ENCODE measurements around the gene RARA.
A peak's percentile ranks its signal among the peaks of the same experiment; 100 is the strongest.
"Not testable (repeated sequence)": the region's sequence is repeated elsewhere in the genome, so short reads cannot be mapped to it uniquely, and the experiment has no call there.

RARA gene

DNA sequence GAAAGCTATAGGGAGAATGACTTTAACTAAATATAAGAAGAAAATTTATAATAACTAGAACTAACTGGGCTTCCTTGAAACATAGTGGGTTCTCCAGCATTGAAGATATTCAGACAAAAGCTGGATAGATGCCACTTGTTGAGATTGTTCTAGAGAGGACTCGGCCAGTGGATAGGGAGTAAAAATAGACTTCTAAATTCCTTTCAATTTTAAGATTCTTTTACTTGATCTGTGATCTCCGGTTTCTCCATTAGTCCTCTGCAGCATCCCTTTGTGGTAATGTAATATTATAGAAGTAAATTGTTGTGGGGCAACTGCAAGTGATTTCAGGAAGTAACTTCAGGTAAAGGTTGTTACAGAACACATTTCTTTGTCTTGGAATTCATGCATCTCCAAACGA lies 10.3 kb upstream of the RARA start:
- no peak for DNase-seq (ENCODE audit: low read depth in 2 of 2)

DNA sequence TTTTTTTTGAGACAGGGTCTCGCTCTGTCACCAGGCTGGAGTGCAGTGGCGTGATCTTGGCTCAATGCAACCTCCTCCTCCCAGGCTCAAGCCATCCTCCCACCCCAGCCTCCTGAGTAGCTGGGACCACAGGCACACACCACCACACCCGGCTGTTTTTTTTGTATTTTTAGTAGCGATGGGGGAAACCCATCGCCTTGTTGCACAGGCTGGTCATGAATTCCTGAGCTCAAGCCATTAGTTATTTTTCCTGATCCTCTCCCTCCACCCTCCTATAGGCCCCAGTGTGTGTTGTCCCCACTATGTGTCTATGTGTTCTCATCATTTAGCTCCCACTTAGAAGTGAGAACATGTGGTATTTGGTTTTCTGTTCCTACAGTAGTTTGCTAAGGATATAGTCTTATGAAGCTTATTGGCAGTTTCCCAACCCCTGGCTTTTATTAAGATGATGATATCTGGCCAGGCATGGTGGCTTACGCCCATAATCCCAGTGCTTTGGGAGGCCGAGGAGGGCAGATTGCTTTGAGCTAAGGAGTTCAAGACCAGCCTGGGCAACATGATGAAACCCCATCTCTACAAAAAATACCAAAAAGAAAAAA lies 9.7 kb upstream of the RARA start:
- DNase-seq (ENCODE audit: low read depth in 2 of 2) = not testable (repeated sequence)

DNA sequence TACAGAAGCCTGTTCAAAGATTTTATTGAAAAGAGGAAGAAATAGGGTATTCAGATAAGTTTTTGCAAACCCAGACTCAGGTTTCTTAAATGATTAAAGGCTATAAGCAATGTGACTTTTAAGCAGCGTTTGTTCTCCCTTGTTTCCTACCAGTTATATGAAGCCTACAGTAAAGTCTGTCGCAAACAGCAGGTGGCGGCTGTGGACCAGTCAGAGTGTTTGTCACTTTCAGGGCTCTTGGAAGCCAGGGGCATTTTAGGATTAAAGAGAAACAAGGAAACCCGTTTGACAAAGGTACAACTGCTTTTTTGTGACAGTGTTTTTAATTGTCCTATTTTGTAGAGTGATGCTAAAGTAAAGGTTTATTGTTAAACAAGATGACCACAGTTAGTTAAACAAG lies 7.7 kb upstream of the RARA start:
- no peak for DNase-seq (ENCODE audit: low read depth in 2 of 2)

DNA sequence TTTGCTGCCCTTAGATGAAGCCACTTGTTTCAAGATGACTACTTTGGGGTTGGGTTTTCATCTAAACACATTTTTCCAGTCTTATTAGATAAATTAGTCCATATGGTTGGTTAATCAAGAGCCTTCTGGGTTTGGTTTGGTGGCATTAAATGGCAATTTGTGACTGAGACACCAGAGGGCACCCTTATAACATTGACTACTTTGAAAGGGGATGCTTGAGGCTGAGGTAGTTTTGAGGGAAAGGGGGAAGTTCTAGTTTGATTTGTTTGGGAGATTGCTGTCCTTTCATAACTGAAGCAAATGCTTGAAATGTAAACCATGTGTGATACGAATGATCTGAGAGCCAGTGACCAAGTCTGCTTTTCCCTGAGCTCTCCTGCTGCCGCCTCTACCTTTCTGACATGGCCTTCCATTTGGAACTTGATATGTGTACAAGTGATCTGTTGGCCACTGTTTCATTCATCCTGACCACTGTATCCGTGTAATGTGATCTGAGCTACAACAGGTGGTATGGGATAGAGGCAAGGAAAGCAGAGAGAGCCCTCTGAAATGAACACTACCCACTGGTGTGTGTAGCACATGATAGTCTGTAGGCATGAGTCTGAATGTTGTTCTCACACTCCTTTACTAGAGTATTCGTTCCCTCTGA lies 5.8 kb upstream of the RARA start:
- peak in 1 of 2 experiments; percentile 63 for DNase-seq (ENCODE audit: low read depth in 2 of 2)

DNA sequence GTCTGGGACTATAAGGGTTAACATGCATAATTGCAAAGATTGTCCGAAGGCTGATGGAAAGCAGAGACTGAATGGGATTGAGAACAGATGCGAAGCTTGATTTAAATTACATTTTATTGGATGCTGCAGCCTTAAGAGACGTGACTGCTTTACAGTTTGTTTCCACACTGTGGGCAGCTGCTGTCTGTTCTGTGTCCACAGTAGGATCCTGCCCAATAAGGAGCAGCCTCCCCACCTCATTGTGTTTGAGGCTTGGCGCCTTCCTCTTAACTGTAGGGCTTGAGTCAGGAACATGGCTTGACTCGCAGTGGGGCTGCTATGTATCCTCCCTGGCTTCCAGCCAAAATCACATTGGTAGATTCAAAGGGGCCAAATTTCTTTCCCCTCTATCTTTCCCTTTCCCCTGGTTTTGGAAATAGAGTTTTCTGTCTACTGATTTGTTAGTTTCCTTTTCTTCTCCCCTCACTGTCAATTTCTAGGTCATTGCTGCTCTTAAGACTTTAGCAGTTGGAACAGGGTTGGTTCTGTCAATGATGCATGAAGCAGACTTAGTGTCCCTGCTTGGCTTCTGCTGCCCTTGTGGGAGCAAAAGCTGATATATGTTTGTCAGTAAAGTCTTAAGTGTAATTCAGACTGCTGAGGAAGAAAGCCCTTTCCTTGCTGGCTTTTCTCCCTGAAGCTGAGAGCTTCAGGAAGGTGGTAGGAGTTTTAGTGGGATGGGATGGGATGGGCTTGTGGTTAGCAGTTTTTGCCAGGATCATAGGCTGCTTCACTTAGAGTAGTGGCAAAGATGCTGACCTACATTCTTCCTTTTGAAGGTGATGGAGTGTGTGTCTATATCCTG lies 5.0 kb upstream of the RARA start:
- peak in 1 of 2 experiments; percentile 63 for DNase-seq (ENCODE audit: low read depth in 2 of 2)

DNA sequence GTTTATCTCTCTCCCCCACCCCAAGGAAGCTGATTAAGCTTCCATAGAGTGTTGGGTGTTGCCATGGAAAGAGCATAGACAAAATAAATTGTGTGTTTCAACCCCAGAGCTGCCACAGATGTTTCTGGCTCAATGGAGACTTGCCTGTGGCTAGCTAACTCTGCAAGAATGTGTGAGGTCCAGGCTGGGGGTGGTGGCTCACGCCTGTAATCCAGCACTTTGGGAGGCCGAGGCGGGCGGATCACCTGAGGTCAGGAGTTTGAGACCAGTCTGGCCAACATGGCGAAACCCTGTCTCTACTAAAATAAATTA lies 4.5 kb upstream of the RARA start:
- DNase-seq (ENCODE audit: low read depth in 2 of 2) = peak; percentile 88 to 90

DNA sequence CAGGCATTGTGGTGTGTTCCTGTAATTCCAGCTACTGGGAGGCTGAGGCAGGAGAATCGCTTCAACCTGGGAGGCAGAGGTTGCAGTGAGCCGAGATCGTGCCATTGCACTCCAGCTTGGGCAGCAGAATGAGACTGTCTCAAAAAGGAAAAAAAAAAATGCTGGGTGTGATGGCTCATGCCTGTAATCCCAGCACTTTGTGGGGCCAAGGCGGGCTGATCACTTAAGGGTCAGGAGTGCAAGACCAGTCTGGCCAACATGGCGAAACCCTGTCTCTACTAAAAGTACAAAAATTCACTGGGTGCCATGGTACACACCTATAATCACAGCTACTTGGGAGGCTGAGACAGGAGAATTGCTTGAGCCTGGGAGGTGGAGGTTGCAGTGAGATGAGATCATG lies 4.1 kb upstream of the RARA start:
- not testable (repeated sequence) for DNase-seq (ENCODE audit: low read depth in 2 of 2)

DNA sequence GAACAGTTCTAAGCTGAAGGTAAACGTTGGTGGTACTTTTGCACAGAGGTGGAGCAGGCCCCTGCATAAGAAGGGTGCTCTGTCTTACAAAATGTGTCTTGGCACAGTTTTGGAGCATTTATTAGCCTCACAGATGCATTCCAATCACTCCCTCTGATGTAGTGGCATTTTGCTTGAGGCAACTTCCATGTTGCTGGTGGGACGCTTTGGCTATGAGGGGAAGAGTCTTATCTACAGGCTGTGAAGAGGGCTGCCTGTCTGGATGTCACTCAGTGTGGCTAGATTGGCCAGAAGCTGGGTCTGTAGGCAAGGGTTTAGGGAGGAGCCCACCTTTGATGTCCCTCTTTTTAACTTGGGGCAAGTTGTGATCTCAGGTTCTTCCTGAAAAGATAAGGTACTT lies 2.6 kb upstream of the RARA start:
- DNase-seq (ENCODE audit: low read depth in 2 of 2) = no peak

DNA sequence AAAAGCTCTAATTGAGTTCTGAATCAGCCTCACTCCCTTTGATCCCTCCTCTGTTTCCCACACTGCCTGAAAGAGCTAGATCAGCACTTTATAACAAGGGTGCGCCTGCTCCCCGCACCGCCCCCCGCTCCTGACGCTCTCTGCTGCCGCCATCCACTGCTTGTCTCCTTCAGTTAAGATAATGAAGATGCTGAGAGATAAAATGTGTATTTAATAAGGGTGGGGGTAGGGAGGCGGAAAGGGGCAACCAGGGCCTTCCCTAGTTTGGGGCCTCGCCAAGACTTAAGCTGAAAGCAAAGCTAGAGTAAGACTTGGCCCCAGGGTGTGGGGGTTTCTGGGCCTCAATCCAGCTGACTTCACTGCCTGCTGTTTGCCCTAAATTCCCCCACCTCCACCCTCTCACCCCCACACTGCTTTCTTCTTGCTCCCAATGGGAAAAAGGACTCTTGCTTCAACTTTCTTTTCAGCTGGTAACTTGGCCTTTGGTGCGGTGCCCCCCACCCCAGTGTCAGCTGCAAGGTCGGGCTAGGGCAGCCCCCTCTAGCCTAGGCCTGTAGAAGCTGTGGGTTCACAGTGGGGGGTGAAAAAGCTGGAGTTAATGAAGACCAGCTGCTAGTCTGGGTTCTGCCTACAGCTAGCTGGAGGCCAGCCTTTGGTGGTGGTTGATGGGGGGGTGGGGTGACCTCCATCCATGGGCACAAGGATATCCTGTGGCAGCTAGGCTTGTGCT lies 1.8 kb upstream of the RARA start:
- peak; percentile 91 to 93 for DNase-seq (ENCODE audit: low read depth in 2 of 2)

DNA sequence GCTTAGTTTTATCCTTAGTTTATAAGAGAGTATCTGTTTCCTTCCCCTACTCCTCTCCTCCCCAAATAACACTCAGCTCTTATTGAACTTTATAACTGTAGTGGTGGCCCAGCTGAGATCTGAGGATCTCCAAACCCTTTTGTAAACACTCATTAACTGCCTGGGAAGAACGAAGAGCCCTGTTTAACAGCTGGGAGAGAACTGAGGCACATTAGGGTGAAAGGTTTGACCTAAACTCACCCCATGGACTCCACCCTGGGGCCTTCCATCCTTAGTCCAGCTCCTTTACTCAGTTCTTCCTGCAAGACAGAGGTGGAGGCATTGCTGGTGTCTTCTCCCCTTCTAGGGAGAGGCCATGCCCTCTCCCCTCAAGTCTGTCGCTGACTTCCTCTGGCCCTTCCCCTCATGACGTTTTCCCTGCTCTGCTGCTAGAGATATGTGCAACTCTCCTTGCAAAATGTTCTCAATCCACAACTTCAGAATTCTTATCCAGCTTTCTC lies 1.2 kb upstream of the RARA start:
- no peak for DNase-seq (ENCODE audit: low read depth in 2 of 2)

DNA sequence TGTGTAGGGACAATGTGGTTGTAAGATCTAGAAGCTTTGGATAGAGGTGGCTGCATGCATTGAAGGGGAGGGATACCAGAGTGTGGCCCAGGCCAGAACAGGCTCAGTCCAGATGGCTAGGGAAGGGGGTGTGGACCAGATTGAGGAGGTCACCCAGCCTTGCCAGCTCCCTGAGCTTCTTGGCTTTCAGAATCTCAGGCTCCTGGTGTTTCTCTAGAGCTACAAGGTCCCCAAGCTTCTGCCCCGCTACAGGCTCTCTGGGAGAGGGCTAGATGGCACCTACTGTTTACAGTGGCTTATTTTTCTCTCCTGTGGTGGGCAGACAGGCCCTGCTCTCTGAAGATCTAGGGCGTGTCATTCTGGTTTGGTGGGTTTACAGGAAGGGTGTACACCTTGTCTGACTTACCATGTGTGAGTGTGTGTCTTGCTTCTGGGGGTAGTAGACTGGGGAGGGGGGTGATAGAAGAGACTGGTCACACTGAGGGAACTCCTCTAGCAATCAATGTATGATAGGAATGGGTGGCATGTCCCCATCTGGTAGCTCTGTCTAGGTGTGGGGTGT lies 1.1 kb downstream of the RARA start:
- no peak for DNase-seq (ENCODE audit: low read depth in 2 of 2)

DNA sequence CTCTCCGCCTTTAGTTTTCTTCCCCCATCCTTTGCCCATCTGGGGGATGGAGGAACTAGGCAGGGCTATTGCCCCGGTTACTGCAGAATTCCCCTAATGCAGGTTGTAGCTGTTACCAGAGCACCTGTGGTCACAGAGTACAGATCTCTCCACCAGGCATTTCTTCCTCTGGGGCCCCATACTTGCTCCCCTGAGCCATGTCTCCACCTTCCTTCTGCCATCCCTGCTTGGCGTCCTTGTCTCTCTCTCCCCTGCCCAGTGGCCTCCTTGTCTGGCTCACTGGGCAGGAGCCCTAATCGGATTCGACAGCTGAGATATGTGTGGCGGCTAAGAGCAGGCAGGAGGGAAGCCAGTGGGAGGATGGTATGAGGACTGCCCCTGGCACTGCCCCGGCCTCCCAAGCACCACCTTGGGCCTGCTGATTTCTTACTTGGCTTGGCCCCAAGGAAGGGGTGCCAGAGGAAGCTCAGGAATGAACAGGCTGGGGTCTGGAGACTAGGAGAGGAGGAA lies 2.0 kb downstream of the RARA start:
- no peak for DNase-seq (ENCODE audit: low read depth in 2 of 2)

DNA sequence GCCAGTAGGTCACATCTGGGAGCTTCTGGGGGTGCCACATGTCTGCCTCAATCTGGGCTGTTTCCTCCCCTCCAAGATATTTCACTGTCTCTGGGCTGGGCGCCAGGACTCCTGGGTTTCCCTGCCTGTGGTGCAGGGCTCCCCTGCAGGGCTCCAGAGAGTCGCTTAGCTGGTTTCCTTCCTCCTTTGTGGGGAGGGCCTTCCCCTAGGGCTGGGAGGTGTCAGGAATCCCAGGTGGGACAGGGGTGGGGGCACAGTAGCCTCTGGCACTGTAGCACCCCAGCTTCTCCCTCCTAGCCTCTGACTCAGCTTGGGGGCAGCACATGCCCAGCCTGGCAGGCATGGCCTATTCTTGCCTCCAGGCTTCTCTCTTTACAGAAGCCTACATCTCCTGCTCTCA lies 2.6 kb downstream of the RARA start:
- DNase-seq (ENCODE audit: low read depth in 2 of 2) = no peak

DNA sequence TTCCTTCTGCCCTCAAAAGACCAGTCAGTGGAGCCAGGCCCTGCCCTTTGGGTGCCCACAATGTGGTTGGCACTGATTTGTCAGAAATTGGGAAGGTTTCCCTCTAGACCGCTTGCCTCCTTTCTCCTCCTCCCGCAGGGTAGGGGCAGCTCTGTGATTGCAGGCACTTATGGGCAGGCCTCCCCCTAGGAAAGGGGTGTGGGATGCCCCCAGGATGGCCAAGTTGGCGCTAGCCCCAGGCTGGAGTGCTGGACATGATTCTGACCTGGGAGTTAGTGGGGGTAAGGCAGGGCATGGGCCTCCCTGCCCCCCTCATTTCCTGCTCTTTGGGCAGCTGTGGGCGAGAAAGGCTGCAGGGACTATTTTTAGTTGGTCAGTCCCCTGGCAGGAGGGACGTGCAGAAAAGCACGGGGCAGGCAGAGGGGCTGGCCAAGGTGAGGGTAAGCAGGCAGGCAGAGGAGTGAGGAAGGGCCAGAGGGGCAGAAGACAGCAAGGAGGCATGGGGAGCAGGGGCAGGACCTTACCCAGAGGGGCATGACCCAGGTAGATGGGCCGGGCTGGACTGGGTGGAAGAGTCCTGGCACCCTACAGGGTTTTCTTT lies 3.3 kb downstream of the RARA start:
- no peak for DNase-seq (ENCODE audit: low read depth in 2 of 2)

DNA sequence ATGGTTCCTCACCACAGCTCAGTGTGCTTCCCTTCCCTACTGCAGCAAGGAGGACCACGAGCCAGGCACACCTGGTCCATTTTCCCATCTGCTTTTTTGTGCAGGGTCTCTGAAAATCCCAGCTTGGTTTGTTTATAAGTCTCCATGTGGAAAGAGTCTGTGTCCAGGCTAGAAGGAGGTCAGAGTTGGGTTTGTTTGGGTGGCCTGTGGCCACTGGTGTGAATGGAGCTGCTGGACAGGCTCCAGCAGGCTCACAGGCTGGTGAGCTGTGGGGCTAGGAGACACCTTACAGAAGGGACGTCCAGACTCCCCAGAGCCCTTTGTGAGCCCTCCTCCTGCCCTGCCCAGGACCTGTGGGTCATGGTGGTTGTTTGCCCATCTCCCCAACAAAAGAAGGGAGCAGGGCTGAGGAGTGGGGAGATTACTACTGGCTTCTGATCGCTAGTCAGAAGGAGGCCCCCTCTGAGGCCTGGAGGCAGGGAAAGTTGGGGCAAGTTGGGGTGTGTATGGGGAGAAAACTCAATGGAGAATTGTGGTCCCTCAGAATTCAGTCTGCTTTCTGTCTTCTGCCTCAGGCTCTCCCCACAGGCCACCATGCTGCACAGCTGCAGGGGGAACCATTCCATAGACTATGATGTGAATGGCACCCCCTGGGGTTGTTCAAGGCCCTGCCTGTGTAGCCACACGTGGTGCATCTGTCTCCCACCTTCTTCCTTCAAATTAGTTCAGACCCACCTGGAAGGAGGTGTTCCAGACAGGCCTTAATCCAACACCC lies 4.1 kb downstream of the RARA start:
- no peak for DNase-seq (ENCODE audit: low read depth in 2 of 2)

DNA sequence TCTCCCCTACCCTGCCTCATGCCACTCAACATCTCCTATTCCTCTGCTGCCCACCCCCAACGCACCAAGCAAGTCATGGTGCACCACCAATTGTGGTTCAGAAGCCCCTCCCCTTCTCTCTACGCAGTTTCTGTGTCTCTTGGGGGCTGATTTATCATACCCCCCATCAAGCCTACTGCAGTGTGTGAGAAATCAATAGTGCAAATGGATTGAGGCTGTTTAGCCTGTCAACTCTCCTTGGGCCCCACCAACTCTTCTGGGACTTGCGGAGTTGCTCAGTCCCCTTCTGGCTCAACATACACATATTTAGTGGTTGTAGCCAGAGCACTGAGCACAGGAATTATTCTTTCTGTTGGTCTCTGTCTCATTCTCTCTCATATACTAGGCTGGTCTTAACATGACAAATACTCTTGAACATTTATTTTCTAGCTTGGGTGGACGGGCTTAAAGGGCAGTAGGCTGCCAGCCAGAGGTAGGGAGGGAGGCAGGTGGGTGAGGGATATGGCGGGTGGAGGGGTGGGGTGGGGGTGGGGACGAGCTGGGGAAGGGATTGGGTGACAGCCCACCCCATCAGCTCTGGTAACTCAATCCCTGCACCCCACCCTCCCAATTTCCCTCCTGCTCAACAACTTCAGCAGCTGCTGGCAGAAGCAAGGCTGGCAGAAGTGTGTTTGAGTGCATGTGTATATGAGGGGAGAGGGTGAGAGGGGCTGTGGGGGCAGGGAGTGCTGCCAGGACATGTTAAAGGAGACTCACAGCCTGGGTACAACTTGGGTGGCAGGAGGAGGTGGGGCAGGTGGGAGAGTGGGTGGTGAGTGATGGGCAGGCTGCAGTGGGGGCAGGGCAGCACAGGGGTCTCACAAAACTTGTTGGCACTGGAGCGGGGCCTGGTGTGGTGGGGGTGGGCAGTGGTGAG lies 4.9 kb downstream of the RARA start:
- no peak for DNase-seq (ENCODE audit: low read depth in 2 of 2)

DNA sequence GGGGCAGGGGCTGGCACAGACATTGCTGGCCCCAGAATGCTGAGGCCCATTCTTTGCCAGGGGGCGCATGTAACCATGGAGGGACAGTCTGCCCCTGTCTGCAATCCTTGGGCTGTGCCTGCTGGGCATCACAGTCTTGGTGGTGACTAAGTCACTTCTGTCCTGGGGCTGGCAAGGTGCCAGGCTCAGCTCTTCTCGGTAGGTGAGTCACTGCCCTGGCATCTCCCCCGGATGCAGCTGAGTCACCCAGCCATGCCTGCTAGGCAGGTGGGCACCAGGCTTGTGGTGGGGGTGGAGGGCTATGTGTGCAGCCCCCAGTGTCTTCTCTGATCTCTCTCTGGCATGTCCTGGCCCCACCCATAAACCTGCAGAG lies 5.6 kb downstream of the RARA start:
- no peak for DNase-seq (ENCODE audit: low read depth in 2 of 2)

DNA sequence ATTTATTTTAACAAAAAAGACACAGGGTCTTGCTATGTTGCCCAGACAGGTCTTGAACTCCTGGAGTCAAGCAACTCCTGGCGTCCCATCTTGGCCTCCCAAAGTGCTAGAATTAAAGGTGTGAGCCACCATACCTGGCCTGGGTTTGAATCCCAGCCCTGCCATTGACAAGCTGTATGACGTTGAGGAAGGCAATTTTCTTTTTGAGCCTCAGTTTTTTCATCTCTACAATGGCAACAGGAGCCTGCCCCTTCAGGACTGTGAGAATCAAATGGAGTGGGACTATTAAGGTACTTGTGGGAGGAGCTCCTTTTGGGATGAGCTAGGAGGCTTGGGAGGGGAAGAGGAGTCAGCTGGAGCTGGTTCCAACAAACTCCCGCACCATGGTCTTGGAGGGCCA lies 6.2 kb downstream of the RARA start:
- DNase-seq (ENCODE audit: low read depth in 2 of 2) = no peak
